GM18868 (cell line): ENCODE measurements around the gene PRPF40A.

Experiments
- ATAC-seq: cut with Tn5 transposase; IDR thresholded peaks from one replicate; pipeline ENCODE4 v1.9.1; 2021; ENCODE audit warnings: mild to moderate bottlenecking, moderate library complexity; ENCODE audit not compliant: unreplicated experiment

PRPF40A gene

GRCh38 chr2:152620985-152621384 lies 96.3 kb downstream of the PRPF40A start:
- ATAC-seq = no peak

DNA sequence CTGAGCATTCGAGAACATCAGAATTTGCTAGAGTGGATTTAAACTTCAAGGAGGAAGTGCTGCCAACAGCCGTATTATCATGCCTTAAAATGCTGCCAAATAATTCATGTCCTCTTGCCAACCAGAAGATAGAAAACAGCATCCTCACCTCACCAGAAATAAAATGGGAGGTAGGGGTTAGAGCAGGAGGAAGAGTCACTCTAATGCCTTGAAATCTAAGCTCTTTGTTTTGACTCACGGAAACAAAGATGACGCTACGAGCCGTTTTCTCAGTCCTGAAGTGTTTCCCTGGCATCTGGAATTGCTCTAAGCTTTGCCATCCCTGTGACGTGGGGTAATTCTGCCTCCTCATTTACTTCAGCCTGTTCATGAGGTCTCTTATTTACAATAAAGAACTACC lies 97.1 kb downstream of the PRPF40A start:
- ATAC-seq = no peak

DNA sequence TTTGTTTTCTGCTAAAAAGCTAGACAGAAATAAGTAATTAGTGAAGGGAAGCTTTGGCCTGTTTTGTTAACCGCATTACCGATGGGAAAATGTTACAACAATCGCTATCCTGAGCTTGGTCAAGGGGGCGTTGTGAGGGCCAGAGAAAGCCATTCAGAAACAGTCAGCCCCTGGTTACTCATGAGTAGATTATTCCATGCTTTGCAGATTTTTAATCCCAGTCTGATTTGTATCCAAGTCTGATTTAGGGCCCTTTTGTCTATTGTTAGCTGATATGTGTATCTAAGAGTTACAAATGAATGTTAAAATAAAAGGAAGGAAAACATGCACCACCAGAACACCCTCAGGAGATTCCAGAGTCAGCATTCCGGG lies 99.1 kb downstream of the PRPF40A start:
- no peak for ATAC-seq

- ATAC-seq = no peak
These were observed 99.6 kb downstream of the PRPF40A start for GRCh38 chr2:152617456-152618192.

DNA sequence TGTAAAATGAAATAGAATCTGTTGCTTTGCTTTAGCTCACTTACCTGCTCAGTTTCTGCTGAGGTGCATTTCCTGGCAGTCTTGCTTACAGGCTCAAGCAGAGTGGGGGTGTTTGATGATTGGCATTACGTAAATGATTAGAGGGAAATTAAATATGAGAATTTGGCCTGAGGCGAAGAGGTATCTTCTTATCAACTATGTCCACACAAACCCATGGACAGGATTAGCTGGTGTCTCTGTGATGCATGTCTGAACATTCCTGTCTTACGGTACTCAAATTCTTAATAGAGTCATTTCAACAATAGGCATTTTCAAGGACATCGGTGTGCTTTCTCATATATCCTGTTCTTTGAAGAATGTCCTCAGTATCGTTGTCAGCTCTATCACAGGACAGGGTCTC lies 102.1 kb downstream of the PRPF40A start:
- no peak for ATAC-seq

GRCh38 chr2:152613235-152613634 lies 104.0 kb downstream of the PRPF40A start:
- peak; percentile 61 for ATAC-seq

DNA sequence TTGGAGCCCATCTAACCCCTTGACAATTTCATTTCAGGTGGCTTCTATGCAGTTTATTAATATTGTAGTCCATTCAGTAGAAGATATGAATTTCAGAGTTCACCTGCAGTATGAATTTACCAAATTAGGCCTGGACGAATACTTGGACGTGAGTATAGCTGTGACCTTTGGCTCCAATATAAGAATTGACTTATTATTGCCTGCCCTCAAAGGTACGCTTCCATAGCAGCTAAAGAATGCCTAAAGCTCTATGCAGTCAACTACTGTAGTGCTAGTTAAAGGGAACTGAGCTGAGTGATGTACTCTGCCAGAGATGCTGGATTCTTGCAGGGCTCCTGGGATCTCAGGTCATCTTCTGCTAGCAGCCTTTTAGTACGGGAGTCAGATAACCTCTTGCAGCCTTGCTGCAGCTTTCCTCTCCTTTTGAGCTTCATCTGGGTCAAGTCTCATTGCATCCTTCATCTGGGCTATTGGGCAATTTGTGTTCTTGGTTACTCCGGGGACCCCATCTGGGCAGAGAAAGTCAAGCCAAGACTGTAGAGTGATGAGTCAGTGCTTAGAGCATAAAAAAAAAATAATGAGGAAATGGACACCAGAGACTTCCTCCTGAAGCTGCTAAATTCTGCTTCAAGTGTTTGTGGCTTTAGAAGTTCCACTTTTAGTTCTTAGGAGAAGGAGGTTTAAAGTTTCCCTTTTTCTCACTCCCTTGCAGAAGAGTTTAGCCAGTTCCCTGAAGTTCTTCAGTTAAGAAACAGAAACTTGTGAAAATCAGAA lies 105.6 kb downstream of the PRPF40A start:
- peak; percentile 85 for ATAC-seq

DNA sequence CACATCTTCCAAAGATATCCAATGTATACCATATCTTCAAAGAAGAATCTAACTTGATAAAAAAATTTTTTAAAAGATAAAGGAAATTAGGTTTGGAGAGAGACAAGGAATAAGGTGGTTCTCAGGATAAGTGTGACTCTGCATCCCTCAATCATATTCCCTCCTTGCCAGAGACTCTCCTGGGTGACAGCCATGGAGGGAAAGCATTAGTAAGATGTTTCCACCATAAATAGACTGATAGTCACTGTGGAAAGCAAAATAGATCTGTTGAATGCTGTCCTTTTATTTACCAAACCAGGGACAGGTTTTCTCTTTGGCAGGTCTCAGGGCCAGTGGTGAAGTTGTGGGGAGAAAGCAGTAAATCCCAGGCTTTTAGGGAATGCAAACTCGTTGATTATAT lies 107.6 kb downstream of the PRPF40A start:
- ATAC-seq = no peak

- ATAC-seq = no peak
These were observed 108.1 kb downstream of the PRPF40A start for GRCh38 chr2:152609154-152609553.

DNA sequence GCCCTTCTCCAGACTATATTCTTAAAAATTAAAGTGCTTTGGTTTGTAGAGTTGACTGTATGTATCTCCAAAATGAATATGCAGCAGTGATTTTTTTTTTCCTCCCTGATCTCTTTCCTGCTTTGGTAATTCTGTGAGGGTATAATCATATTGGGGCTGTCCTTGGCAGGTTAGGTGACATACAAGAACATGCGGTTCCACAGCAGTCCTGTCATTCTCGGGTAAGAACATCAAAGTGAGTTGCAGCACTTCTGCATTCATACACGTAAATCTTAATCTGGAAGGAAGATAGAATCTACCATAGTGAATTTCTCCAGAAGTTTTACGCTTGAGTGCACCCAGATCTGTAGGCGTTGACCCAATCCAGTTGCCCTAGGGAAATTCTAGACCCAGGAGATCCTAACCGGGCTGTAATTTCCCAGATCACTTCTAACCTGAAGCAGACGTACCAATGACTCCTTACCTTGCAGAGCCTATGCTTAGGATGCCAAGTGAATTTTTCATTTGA lies 109.4 kb downstream of the PRPF40A start:
- ATAC-seq = no peak

DNA sequence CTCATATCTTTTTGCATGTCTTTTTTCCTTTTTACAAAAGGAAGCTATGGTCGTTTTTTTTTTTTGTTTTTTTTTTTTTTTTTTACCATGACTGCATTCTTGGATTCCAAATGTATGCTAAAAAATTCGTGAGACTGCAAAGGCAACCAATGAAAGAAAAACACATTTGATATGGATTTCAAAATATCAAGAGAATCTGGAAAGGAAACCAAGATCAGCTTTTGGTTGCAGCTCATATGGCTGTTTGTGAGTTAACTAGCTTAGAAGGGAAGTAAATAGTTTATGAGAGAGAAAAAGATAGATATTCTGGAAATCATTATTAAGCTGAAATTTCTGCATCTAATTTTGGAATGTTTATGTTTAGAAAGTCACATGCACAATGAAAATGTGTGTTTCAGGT lies 110.3 kb downstream of the PRPF40A start:
- no peak for ATAC-seq

DNA sequence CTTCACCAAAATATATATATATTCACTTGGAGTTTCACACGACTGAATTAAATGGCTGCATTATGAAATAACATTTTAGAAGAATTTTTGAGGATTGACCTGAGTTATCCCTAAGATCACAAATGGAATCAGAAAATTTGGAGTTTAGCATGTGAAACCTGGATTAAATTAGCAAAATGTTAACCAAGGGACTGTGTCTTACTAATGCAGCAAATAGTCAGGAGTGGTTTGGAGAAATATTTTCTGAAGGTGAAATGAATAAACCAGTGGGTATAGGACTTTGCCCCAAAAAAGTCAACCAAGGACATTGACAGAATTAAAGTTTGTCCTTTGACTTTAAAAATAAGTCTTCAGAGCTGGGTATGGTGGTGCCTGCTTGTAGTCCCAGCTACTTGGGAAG lies 111.2 kb downstream of the PRPF40A start:
- no peak for ATAC-seq

GRCh38 chr2:152603166-152603565 lies 114.1 kb downstream of the PRPF40A start:
- no peak for ATAC-seq

DNA sequence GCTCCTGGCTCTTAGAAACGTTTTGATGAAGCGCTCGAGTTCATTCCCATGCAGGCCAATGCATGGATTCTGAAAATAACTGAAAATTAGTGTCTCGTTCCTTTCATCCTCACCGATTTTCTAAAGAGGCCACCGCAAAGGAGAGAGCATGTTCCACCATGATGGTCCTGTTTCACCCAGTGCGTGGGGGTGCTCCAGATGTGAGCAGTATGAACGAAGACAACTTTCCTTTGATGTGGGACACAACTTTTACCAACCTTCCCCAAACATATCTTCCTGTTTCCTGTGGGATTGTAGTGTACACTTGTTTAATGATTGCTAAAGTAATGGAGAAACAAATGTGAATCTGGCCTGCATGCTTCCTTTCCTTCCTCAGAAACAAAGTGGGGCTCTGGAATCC lies 114.5 kb downstream of the PRPF40A start:
- no peak for ATAC-seq
